ENCODE measurements around the gene WDCP.
"Not testable (repeated sequence)": the region's sequence is repeated elsewhere in the genome, so short reads cannot be mapped to it uniquely, and the experiment has no call there.

The WDCP gene

GRCh38 chr2:24046930-24047702 is at the start of gene WDCP:
WDCP (minus strand) TSS chr2:24047391; CDS start chr2:24039494, 7,897 bp downstream.
- in situ Hi-C loops (cut with HindIII; ENCODE audit: low pct_ligation_motif_present, low pct_unique_long_range_greater_than_20kb, low sequenced_read_pairs) = no loop called here
- peak; percentile 99 for DNase-seq

GRCh38 chr2:24095171-24095677 is 48.0 kb upstream of the WDCP start:
- in situ Hi-C loops (cut with HindIII; ENCODE audit: low pct_ligation_motif_present, low pct_unique_long_range_greater_than_20kb, low sequenced_read_pairs); DNase-seq: not testable (repeated sequence)

- in situ Hi-C loops (cut with HindIII; ENCODE audit: low pct_ligation_motif_present, low pct_unique_long_range_greater_than_20kb, low sequenced_read_pairs); DNase-seq: not testable (repeated sequence)
These were observed 46.1 kb upstream of the WDCP start for GRCh38 chr2:24093270-24093669.

GRCh38 chr2:24088821-24089359 is 41.7 kb upstream of the WDCP start:
- in situ Hi-C loops (cut with HindIII; ENCODE audit: low pct_ligation_motif_present, low pct_unique_long_range_greater_than_20kb, low sequenced_read_pairs) = no loop called here
- DNase-seq = no peak

GRCh38 chr2:24087032-24087431 is 39.8 kb upstream of the WDCP start:
- no peak for DNase-seq
- in situ Hi-C loops (cut with HindIII; ENCODE audit: low pct_ligation_motif_present, low pct_unique_long_range_greater_than_20kb, low sequenced_read_pairs) = no loop called here

- no peak for DNase-seq
- in situ Hi-C loops (cut with HindIII; ENCODE audit: low pct_ligation_motif_present, low pct_unique_long_range_greater_than_20kb, low sequenced_read_pairs) = no loop called here
These were observed 39.0 kb upstream of the WDCP start for GRCh38 chr2:24086241-24086640.

- in situ Hi-C loops (cut with HindIII; ENCODE audit: low pct_ligation_motif_present, low pct_unique_long_range_greater_than_20kb, low sequenced_read_pairs) = no loop called here
These were observed 38.0 kb upstream of the WDCP start for GRCh38 chr2:24085200-24085489.

GRCh38 chr2:24084386-24085199 is 37.4 kb upstream of the WDCP start, which contains the start of gene TP53I3:
TP53I3 (minus strand) TSS chr2:24084834; CDS start chr2:24084326, 508 bp downstream.
- in situ Hi-C loops (cut with HindIII; ENCODE audit: low pct_ligation_motif_present, low pct_unique_long_range_greater_than_20kb, low sequenced_read_pairs) = no loop called here
- peak; percentile 90 for DNase-seq

More at GRCh38 chr2:24085200-24085489, 38.0 kb upstream of the WDCP start:
- no peak for DNase-seq

GRCh38 chr2:24083567-24084385 is 36.6 kb upstream of the WDCP start:
- peak; percentile 94 for DNase-seq
- in situ Hi-C loops (cut with HindIII; ENCODE audit: low pct_ligation_motif_present, low pct_unique_long_range_greater_than_20kb, low sequenced_read_pairs) = no loop called here

- in situ Hi-C loops (cut with HindIII; ENCODE audit: low pct_ligation_motif_present, low pct_unique_long_range_greater_than_20kb, low sequenced_read_pairs) = no loop called here
- no peak for DNase-seq
These were observed 35.8 kb upstream of the WDCP start for GRCh38 chr2:24082787-24083566.

GRCh38 chr2:24080701-24081100 is 33.5 kb upstream of the WDCP start:
- DNase-seq = no peak

GRCh38 chr2:24077879-24078278 is 30.7 kb upstream of the WDCP start:
- no peak for DNase-seq
- in situ Hi-C loops (cut with HindIII; ENCODE audit: low pct_ligation_motif_present, low pct_unique_long_range_greater_than_20kb, low sequenced_read_pairs) = no loop called here

More at GRCh38 chr2:24080701-24081100, 33.5 kb upstream of the WDCP start:
- in situ Hi-C loops (cut with HindIII; ENCODE audit: low pct_ligation_motif_present, low pct_unique_long_range_greater_than_20kb, low sequenced_read_pairs) = no loop called here

- DNase-seq = no peak
These were observed 30.3 kb upstream of the WDCP start for GRCh38 chr2:24077535-24077877.

GRCh38 chr2:24076849-24077534 is 29.8 kb upstream of the WDCP start:
- no peak for DNase-seq
- in situ Hi-C loops (cut with HindIII; ENCODE audit: low pct_ligation_motif_present, low pct_unique_long_range_greater_than_20kb, low sequenced_read_pairs) = no loop called here

More at GRCh38 chr2:24077535-24077877, 30.3 kb upstream of the WDCP start:
- in situ Hi-C loops (cut with HindIII; ENCODE audit: low pct_ligation_motif_present, low pct_unique_long_range_greater_than_20kb, low sequenced_read_pairs) = no loop called here

GRCh38 chr2:24075915-24076848 is 29.0 kb upstream of the WDCP start, which contains the start of gene SF3B6:
SF3B6 (minus strand) TSS chr2:24076326; CDS start chr2:24076229, 97 bp downstream.
- DNase-seq = peak; percentile 100
- in situ Hi-C loops (cut with HindIII; ENCODE audit: low pct_ligation_motif_present, low pct_unique_long_range_greater_than_20kb, low sequenced_read_pairs) = no loop called here

GRCh38 chr2:24075259-24075658 is 28.1 kb upstream of the WDCP start:
- in situ Hi-C loops (cut with HindIII; ENCODE audit: low pct_ligation_motif_present, low pct_unique_long_range_greater_than_20kb, low sequenced_read_pairs) = no loop called here
- DNase-seq = no peak
